Measurements from ENCODE around the gene BPIFB1.

The BPIFB1 gene

GRCh38 chr20:33282991-33283555 is at the start of gene BPIFB1:
TSS of gene BPIFB1 (plus strand) at chr20:33283214. CDS start at chr20:33286074, 2,860 bp downstream.
- DNase-seq (ENCODE audit: low spot score), result no peak

GRCh38 chr20:33234050-33234449 is 49.0 kb upstream of the BPIFB1 start:
- no peak for DNase-seq (ENCODE audit: low spot score)

GRCh38 chr20:33235696-33236095 is 47.3 kb upstream of the BPIFB1 start, which contains the start of gene BPIFA1:
TSS of gene BPIFA1 (plus strand) at chr20:33235996. CDS start at chr20:33237712, 1,716 bp downstream.
- DNase-seq (ENCODE audit: low spot score), result no peak

GRCh38 chr20:33236351-33236750 is 46.7 kb upstream of the BPIFB1 start:
- no peak for DNase-seq (ENCODE audit: low spot score)

- DNase-seq (ENCODE audit: low spot score), result no peak
Observed at GRCh38 chr20:33237989-33238388, 45.0 kb upstream of the BPIFB1 start.

- DNase-seq (ENCODE audit: low spot score), result no peak
Observed at GRCh38 chr20:33239418-33239817, 43.6 kb upstream of the BPIFB1 start.

GRCh38 chr20:33239979-33240736 is 42.9 kb upstream of the BPIFB1 start:
- no peak for DNase-seq (ENCODE audit: low spot score)

GRCh38 chr20:33240923-33241322 is 42.1 kb upstream of the BPIFB1 start:
- DNase-seq (ENCODE audit: low spot score), result no peak

- DNase-seq (ENCODE audit: low spot score), result no peak
Observed at GRCh38 chr20:33242319-33243100, 40.5 kb upstream of the BPIFB1 start.

- no peak for DNase-seq (ENCODE audit: low spot score)
Observed at GRCh38 chr20:33246077-33246476, 36.9 kb upstream of the BPIFB1 start.

- DNase-seq (ENCODE audit: low spot score), result no peak
Observed at GRCh38 chr20:33249456-33249855, 33.6 kb upstream of the BPIFB1 start.

- DNase-seq (ENCODE audit: low spot score), result no peak
Observed at GRCh38 chr20:33250666-33251065, 32.3 kb upstream of the BPIFB1 start.

GRCh38 chr20:33251496-33251895 is 31.5 kb upstream of the BPIFB1 start:
- no peak for DNase-seq (ENCODE audit: low spot score)

- no peak for DNase-seq (ENCODE audit: low spot score)
Observed at GRCh38 chr20:33252460-33252859, 30.6 kb upstream of the BPIFB1 start.

- no peak for DNase-seq (ENCODE audit: low spot score)
Observed at GRCh38 chr20:33255005-33255404, 28.0 kb upstream of the BPIFB1 start.

GRCh38 chr20:33257237-33257636 is 25.8 kb upstream of the BPIFB1 start:
- DNase-seq (ENCODE audit: low spot score), result no peak

- no peak for DNase-seq (ENCODE audit: low spot score)
Observed at GRCh38 chr20:33259371-33259770, 23.6 kb upstream of the BPIFB1 start.

GRCh38 chr20:33261465-33261864 is 21.5 kb upstream of the BPIFB1 start:
- no peak for DNase-seq (ENCODE audit: low spot score)

- DNase-seq (ENCODE audit: low spot score), result no peak
Observed at GRCh38 chr20:33262658-33263065, 20.4 kb upstream of the BPIFB1 start.

GRCh38 chr20:33263784-33264183 is 19.2 kb upstream of the BPIFB1 start:
- DNase-seq (ENCODE audit: low spot score), result no peak

- no peak for DNase-seq (ENCODE audit: low spot score)
Observed at GRCh38 chr20:33267701-33268100, 15.3 kb upstream of the BPIFB1 start.

- DNase-seq (ENCODE audit: low spot score), result no peak
Observed at GRCh38 chr20:33272155-33272873, 10.7 kb upstream of the BPIFB1 start.

All from CD4-positive, alpha-beta T cell treated with Interleukin-2 at 100 ng/mL for 4 hours (primary cell).